ENCODE measurements around the gene TEX11.

- no peak for TF ChIP-seq EZH2 (IDR thresholded peaks at IDR 0.05; ENCODE audit: insufficient read depth, poor library complexity, severe bottlenecking)
- no peak for TF ChIP-seq EZH2phosphoT487 (IDR thresholded peaks at IDR 0.05; ENCODE audit: insufficient read depth, low read depth)
Observed at GRCh38 chrX:70922774-70923473, 14.4 kb upstream of the TEX11 start.

All from GM23248 (cell line).